Activated T-cell treated with anti-CD3 and anti-CD28 coated beads, Interleukin-2, amount 50 U/mL, for 4 hours (primary cell): ENCODE data around the gene SUZ12. TPM values are rescaled to one million over a fixed set of nuclear protein-coding genes. Genes with fewer than 3 reads are reported as not detected.
"Not testable (repeated sequence)": the region's sequence is repeated elsewhere in the genome, so short reads cannot be mapped to it uniquely, and the experiment has no call there.

Source experiments
- ATAC-seq, 2 donors: fragments of 200-7000 bp; cut with Tn5 transposase; one replicate each; pipeline ENCODE4 v1.10.0; 2021
- DNase-seq: peaks from one replicate; pipeline ENCODE4 v3.0.0-alpha.2; 2020
- H3K27me3 Mint-ChIP-seq: one replicate; pipeline ENCODE4 v1.8.0; 2021; ENCODE audit warnings: low read depth, mixed read lengths
- H3K36me3 Mint-ChIP-seq: one replicate; pipeline ENCODE4 v1.8.0; 2022; ENCODE audit warnings: mixed read lengths; ENCODE audit not compliant: insufficient read depth
- H3K4me1 Mint-ChIP-seq: one replicate; pipeline ENCODE4 v1.8.0; 2021; ENCODE audit warnings: low read depth, mixed read lengths
- H3K4me3 Mint-ChIP-seq: one replicate; pipeline ENCODE4 v1.8.0; 2021; ENCODE audit warnings: mild to moderate bottlenecking, moderate library complexity, mixed read lengths
- H3K9me3 Mint-ChIP-seq: one replicate; pipeline ENCODE4 v1.8.0; 2021; ENCODE audit warnings: mixed read lengths
- total RNA-seq, 3 donors: library from RNA; stranded (reverse); gene quantifications; one replicate each; pipeline ENCODE4 v1.2.1, GENCODE V29; 2021

Gene SUZ12
- total RNA-seq = 10 to 100 TPM; 57.3 to 65.5 (median 58.4) TPM

DNA sequence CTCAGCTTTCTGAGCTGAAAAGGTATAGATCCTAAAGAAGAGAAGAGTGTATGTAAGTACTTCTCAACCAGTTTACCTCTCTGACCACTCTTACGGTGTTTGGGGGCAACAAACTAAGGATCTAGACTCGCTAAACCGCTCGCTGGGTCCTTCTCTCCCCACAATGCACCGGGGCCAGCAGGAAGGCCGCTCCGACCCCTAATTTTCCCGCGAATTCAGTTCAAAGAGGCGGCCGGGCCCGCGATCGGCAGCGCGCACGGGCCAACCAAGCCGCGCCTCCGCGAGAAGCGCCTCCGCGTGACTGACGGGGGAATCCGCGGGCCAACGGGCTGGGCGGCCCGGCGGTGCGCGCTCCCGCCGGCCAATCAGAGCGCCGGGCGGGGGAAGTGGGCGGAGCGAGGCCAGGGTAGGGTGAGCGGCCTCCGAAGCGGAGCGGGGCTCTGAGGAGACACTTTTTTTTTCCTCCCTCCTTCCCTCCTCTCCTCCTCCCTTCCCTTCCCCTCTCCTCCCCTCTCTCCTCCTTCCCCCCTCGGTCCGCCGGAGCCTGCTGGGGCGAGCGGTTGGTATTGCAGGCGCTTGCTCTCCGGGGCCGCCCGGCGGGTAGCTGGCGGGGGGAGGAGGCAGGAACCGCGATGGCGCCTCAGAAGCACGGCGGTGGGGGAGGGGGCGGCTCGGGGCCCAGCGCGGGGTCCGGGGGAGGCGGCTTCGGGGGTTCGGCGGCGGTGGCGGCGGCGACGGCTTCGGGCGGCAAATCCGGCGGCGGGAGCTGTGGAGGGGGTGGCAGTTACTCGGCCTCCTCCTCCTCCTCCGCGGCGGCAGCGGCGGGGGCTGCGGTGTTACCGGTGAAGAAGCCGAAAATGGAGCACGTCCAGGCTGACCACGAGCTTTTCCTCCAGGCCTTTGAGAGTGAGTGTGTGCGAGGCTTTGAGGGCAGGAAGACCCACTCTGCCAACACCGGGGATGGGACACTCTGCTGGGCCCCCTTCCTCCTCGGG is at the start of gene SUZ12:
SUZ12 (plus strand) TSS at position 393 of the 995 bp plus-strand sequence; CDS start at position 633, 240 bp downstream.
- not testable (repeated sequence) for H3K9me3 Mint-ChIP-seq, H3K27me3 Mint-ChIP-seq, H3K36me3 Mint-ChIP-seq
- peak within 1 kb of the TSS; percentile 85 for H3K4me3 Mint-ChIP-seq
- ATAC-seq (peak; percentile 97), DNase-seq (peak; percentile 78)
- H3K4me1 Mint-ChIP-seq = peaks cover 12% of the 10 kb centered on the region

DNA sequence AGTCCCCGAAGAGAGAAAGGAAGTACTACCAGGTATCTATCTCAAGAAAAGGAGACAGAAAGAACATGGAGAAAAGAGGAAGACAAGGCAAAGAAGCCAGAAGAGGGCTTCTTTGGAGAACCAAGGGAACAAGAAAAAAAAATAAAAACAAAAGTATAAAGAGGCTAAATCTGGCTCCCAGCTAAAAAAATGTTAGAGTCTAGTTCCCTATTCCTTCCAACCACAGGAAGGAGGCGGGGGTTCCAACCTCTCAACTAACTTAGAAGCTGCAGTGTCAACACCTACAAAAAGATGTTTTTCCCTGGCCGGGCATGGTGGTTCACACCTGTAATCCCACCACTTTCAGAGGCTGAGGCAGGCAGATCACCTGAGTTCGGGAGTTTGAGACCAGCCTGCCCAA is 48.7 kb upstream of the SUZ12 start:
- Mint-ChIP-seq H3K36me3 (peaks cover 29% of the 10 kb centered on the region), H3K9me3 (no peaks in the 10 kb centered on the region), H3K4me1 (no peaks in the 10 kb centered on the region), H3K27me3 (no peaks in the 10 kb centered on the region), H3K4me3 (no peak overlapping the region)
- no peak for ATAC-seq
- no peak for DNase-seq

DNA sequence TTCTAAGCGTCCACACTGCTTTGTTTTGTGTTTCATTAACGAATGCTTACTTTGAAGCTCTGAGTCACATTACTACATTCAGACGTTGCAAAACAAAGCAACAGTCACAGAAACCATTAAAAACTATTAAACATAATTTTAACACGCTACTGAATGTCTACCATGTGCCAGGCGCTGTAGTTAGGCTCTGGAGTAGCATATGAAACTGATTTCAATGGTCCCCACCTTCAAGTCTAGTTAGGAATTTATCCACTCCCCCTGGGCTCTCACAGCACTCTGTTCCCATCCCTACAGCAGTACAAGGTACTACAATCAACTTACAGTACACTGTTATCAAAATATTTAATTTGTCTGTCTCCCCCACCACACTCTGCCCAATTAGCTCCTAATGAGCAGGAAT is 35.9 kb upstream of the SUZ12 start:
- no peak for DNase-seq
- Mint-ChIP-seq H3K4me1 (peaks cover 9% of the 10 kb centered on the region), H3K9me3 (no peaks in the 10 kb centered on the region), H3K4me3 (no peak overlapping the region), H3K36me3 (peaks cover 16% of the 10 kb centered on the region), H3K27me3 (no peaks in the 10 kb centered on the region)
- peak; percentile 2 to 6 for ATAC-seq

DNA sequence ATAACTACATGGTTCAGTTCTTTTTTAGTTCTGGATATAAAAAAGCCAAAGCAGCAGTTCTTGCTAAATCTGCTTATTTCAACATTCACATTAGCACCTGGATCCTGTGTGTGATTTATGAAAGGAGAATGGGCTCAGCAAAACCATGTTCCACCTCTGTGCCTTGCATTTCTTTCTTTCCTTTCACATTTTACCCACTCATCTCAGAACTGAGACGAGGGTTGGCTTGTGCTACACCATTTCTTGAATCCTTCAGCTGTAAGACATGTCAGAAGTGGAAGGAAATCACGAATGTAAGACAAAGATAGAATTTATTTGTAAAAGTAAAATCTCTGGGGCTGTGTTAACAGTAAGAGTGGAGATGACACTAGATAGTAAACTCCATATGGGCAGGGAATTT is 34.1 kb upstream of the SUZ12 start:
- ATAC-seq (peak in 1 of 2 donors; percentile 5), DNase-seq (no peak)
- Mint-ChIP-seq H3K9me3 (no peaks in the 10 kb centered on the region), H3K36me3 (peaks cover 6% of the 10 kb centered on the region), H3K4me3 (no peak overlapping the region), H3K27me3 (no peaks in the 10 kb centered on the region), H3K4me1 (peaks cover 10% of the 10 kb centered on the region)

DNA sequence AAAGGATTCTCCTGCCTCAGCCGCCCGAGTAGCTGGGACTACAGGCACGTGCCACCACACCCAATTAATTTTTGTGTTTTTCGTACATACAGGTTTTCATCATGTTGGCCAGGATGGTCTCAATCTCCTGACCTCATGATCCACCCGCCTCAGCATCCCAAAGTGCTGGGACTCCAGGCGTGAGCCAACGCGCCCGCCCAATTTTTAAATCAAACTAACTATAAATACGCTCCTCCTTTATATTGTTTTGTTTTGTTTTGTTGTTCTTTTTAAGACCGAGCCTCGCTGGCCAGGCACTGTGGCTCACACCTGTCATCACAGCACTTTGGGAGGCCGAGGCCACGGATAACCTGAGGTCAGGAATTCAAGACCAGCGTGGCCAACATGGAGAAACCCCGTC is 33.4 kb upstream of the SUZ12 start:
- peaks cover 9% of the 10 kb centered on the region for H3K4me1 Mint-ChIP-seq
- ATAC-seq (no peak), DNase-seq (no peak)
- peaks cover under 1% of the 10 kb centered on the region for H3K36me3 Mint-ChIP-seq
- no peak overlapping the region for H3K4me3 Mint-ChIP-seq
- no peaks in the 10 kb centered on the region for H3K27me3 Mint-ChIP-seq
- no peaks in the 10 kb centered on the region for H3K9me3 Mint-ChIP-seq

DNA sequence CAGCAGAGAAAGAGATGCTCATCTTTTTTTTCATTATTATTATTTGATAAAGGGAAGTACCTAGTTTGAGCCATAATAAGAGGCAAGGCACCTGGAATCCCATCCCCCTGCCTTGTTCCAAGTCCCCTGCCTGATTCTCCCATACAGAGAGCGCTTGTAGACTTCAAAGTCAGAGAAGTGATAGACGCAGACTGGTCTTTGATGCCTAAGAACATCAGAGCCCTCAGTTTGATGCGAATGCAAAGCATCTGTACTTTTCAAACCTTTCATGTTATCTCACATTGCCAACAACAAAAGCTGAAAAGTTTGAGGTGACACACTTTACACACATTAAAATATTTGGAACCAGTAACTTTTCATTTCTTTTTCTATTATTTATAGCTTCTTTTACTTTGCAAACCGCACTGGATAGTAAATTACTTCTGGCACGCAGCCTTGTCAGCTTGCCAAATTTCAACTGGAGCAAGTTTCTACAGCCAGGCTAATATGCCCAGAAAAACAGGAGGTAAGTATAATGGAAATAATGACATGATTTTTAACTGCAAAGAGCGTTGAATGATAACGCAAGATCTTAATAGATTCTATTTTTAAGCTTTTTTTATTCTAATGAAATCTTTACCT is 29.4 kb upstream of the SUZ12 start:
- peaks cover 4% of the 10 kb centered on the region for H3K4me1 Mint-ChIP-seq
- no peaks in the 10 kb centered on the region for H3K36me3 Mint-ChIP-seq
- H3K4me3 Mint-ChIP-seq = no peak overlapping the region
- no peaks in the 10 kb centered on the region for H3K9me3 Mint-ChIP-seq
- DNase-seq = no peak
- peaks cover 11% of the 10 kb centered on the region for H3K27me3 Mint-ChIP-seq
- peak; percentile 37 to 43 for ATAC-seq

DNA sequence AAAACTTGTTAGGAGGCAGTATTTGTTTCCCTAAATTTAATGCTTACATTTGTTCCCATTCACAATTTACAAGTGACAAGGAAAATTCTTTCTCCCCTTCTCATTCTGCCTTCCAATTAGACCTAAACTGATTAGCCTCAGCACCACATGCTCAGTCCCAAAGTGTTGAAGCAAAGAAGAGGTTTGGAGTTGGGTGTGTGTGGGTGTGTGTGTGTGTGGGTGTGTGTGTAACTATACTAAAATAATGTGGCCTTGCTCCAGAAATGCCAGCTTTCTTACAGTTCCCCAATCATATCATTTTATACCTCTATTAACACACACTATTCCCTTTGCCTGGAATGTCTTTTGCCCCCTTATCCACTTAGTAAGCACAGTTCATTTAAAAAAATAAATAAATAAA is 28.4 kb upstream of the SUZ12 start:
- no peak overlapping the region for H3K4me3 Mint-ChIP-seq
- no peaks in the 10 kb centered on the region for H3K36me3 Mint-ChIP-seq
- DNase-seq (no peak), ATAC-seq (no peak)
- H3K27me3 Mint-ChIP-seq = peaks cover 11% of the 10 kb centered on the region
- H3K9me3 Mint-ChIP-seq = no peaks in the 10 kb centered on the region
- H3K4me1 Mint-ChIP-seq = peaks cover 4% of the 10 kb centered on the region

DNA sequence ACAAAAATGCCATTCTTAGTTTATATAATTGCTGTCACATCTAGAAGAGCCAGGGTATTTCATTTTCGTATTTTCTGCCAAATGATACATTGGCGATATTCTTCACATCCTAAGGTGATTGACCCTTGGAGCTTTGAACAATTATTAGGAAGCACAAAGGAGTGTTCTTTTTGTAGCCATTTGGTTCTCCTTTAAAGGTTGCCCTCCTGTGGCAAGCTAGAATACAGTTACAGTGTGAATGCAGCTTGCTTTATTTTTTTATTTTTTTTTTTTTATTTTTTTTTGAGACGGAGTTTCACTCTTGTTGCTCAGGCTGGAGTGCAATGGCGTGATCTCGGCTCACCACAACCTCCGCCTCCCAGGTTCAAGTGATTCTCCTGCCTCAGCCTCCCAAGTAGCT is 24.1 kb upstream of the SUZ12 start:
- not testable (repeated sequence) for ATAC-seq, DNase-seq, H3K4me3 Mint-ChIP-seq, H3K9me3 Mint-ChIP-seq, H3K36me3 Mint-ChIP-seq, H3K4me1 Mint-ChIP-seq
- H3K27me3 Mint-ChIP-seq = peaks cover 18% of the 10 kb centered on the region

DNA sequence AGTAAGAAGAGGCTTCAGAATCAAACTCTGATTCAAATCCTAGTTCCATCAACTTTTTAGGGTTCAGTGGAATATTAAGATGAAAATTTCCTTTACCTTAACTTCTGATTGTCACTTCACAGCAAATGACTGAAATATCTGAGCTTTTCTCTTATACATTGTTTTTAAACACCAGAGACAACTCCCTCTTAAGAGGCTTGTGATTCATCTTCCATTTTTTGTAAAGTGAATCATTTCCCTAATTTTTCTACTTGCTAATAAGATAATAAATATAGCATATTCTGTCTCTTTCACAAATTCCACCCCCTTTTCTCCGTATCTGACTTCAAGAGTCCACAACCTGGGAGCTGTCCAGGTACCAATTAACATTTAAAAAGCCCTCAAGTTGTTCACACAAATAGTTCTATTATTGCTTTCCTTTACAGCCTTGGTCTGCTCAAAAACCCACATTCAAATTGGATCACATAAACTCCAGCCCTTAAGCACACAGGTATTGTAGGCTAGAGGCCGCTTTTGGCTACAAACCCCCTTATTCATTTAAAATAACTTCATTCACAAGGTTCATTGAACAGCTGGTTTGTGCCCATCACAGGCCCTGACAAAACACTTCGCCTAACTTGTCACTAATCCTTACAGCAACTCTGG is 21.2 kb upstream of the SUZ12 start:
- DNase-seq = no peak
- Mint-ChIP-seq H3K27me3 (peaks cover 27% of the 10 kb centered on the region), H3K4me3 (no peak overlapping the region), H3K4me1 (peaks cover 11% of the 10 kb centered on the region), H3K9me3 (no peaks in the 10 kb centered on the region), H3K36me3 (no peaks in the 10 kb centered on the region)
- no peak for ATAC-seq

DNA sequence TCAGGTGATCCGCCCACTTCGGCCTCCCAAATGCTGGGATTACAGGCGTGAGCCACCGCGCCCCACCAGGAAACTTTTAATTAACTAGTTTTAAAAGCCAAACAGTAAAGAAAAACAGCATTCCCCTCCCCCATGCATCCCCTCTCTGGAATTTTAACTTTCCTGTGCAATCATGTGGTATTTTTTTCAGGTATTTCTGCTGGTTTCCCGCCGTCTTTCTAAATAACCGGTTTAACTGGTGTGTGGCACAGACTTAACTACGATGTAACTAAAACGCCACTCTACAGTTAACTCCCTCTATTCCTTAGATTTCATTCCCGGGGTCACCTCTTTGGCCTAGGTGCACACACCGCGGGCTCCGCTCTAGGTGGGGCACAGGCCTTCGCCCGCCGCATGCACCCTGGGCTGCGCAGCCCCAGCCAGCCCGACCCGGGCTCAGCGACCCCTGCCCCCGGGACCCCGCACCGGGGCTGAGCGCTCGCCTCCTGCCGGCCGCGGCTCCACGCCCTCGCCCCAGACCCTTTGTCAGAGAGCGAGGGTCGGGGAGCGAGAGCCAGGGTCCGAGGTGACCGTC is 20.2 kb upstream of the SUZ12 start:
- Mint-ChIP-seq H3K36me3 (no peaks in the 10 kb centered on the region), H3K4me3 (no peak overlapping the region), H3K9me3 (no peaks in the 10 kb centered on the region), H3K4me1 (peaks cover 11% of the 10 kb centered on the region), H3K27me3 (peaks cover 27% of the 10 kb centered on the region)
- DNase-seq = no peak
- no peak for ATAC-seq

DNA sequence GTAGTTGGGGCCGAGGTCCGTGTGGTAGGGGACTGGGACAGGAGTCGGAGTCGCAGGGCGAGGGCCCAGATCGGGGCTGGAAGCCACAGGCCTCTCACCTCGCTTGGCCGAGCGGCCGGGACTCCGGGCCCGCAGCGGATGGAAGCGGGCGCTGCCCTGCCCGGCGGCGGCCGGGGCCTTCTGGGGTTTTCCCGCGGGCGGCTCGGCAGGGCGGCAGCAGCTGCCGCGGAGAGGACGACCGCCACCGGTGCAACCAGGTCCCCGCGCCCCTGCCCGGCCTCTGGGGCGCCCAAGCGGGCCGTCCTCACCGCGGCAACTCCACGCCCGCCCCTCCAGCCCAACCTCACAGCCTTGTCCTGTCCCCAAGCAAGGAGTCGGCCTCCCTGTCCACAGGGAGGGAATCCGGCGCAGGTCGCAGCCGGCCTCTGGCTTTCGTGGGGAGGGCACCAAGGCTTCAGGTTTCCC is 19.7 kb upstream of the SUZ12 start:
- H3K27me3 Mint-ChIP-seq = peaks cover 27% of the 10 kb centered on the region
- H3K9me3 Mint-ChIP-seq = no peaks in the 10 kb centered on the region
- peaks cover 11% of the 10 kb centered on the region for H3K4me1 Mint-ChIP-seq
- H3K36me3 Mint-ChIP-seq = no peaks in the 10 kb centered on the region
- no peak for DNase-seq
- H3K4me3 Mint-ChIP-seq = no peak overlapping the region
- peak in 1 of 2 donors; percentile 23 for ATAC-seq

DNA sequence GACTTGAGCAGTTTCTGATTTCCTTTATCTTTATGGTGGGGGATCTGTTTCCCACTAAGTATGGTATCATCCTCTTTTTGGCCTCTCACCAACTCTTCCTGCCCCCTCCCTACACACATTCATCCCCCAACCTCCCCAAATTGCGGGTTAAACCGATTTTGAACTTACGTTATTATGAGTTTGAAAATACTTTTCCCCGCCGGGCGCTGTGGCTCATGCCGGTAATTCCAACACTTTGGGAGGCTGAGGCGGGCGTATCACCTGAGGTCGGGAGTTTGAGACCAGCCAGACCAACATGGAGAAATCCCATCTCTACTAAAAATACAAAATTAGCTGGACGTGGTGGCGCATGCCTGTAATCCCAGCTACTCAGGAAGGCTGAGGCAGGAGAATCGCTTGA is 19.1 kb upstream of the SUZ12 start:
- ATAC-seq, H3K36me3 Mint-ChIP-seq, H3K9me3 Mint-ChIP-seq, DNase-seq, H3K4me3 Mint-ChIP-seq: not testable (repeated sequence)
- Mint-ChIP-seq H3K27me3 (peaks cover 29% of the 10 kb centered on the region), H3K4me1 (peaks cover 11% of the 10 kb centered on the region)

DNA sequence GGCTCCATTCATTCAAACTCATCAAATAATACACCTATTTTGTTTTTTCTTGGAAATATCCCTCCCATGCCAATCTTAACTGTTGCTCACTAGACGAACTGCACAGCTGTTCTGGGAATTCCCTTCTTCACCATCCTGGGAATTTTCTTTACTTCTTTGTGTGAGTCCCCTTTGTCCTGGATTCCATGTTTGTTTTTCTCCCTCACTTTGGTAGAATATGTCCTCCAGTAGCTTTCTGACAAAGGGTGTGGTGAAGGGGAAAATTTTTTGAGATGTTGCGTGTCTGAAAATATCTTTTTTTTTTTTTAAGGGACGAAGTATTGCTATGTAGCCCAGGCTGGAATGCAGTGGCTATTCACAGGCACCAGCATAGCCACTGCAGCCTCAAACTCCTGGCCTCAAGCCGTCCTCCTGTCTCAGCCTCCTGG is 18.1 kb upstream of the SUZ12 start:
- ATAC-seq = no peak
- peaks cover 29% of the 10 kb centered on the region for H3K27me3 Mint-ChIP-seq
- peaks cover 11% of the 10 kb centered on the region for H3K4me1 Mint-ChIP-seq
- H3K9me3 Mint-ChIP-seq = no peaks in the 10 kb centered on the region
- no peak for DNase-seq
- H3K4me3 Mint-ChIP-seq = no peak overlapping the region
- no peaks in the 10 kb centered on the region for H3K36me3 Mint-ChIP-seq
